ENCODE data around the gene TMEM238L.

TMEM238L gene

GRCh38 chr17:10756619-10757018, 47.3 kb downstream of the TMEM238L start:
- Histone ChIP-seq H3K9me3 (ENCODE audit: control insufficient read depth in 2 of 2, low read length in 2 of 2) (no peaks in the 10 kb centered on the region), H3K4me3 (ENCODE audit: low read length in 2 of 2) (no peak overlapping the region), H3K36me3 (ENCODE audit: control insufficient read depth in 2 of 2, insufficient read depth in 2 of 2, low read length in 2 of 2) (no peaks in the 10 kb centered on the region), H3K4me1 (ENCODE audit: control insufficient read depth, insufficient read depth, low read length) (no peaks in the 10 kb centered on the region), H3K27me3 (ENCODE audit: control insufficient read depth in 1 of 2, insufficient read depth in 2 of 2, low read length in 2 of 2) (no peaks in the 10 kb centered on the region), H3K27ac (ENCODE audit: low read length) (no peak overlapping the region), H3K9ac (ENCODE audit: low read length in 2 of 2) (no peak overlapping the region)

- no peaks in the 10 kb centered on the region for H3K27me3 ChIP-seq (ENCODE audit: control insufficient read depth in 1 of 2, insufficient read depth in 2 of 2, low read length in 2 of 2)
- no peaks in the 10 kb centered on the region for H3K36me3 ChIP-seq (ENCODE audit: control insufficient read depth in 2 of 2, insufficient read depth in 2 of 2, low read length in 2 of 2)
- no peak overlapping the region for H3K9ac ChIP-seq (ENCODE audit: low read length in 2 of 2)
- no peak overlapping the region for H3K27ac ChIP-seq (ENCODE audit: low read length)
- H3K9me3 ChIP-seq (ENCODE audit: control insufficient read depth in 2 of 2, low read length in 2 of 2), result no peaks in the 10 kb centered on the region
- no peak overlapping the region for H3K4me3 ChIP-seq (ENCODE audit: low read length in 2 of 2)
- H3K4me1 ChIP-seq (ENCODE audit: control insufficient read depth, insufficient read depth, low read length), result no peaks in the 10 kb centered on the region
These were observed 47.7 kb downstream of the TMEM238L start for GRCh38 chr17:10756185-10756584.

GRCh38 chr17:10755592-10756127, 48.2 kb downstream of the TMEM238L start:
- Histone ChIP-seq H3K9ac (ENCODE audit: low read length in 2 of 2) (no peak overlapping the region), H3K27ac (ENCODE audit: low read length) (no peak overlapping the region), H3K4me3 (ENCODE audit: low read length in 2 of 2) (no peak overlapping the region), H3K4me1 (ENCODE audit: control insufficient read depth, insufficient read depth, low read length) (no peaks in the 10 kb centered on the region), H3K27me3 (ENCODE audit: control insufficient read depth in 1 of 2, insufficient read depth in 2 of 2, low read length in 2 of 2) (no peaks in the 10 kb centered on the region), H3K36me3 (ENCODE audit: control insufficient read depth in 2 of 2, insufficient read depth in 2 of 2, low read length in 2 of 2) (no peaks in the 10 kb centered on the region), H3K9me3 (ENCODE audit: control insufficient read depth in 2 of 2, low read length in 2 of 2) (no peaks in the 10 kb centered on the region)

GRCh38 chr17:10754861-10755591, 48.9 kb downstream of the TMEM238L start:
- H3K9ac ChIP-seq (ENCODE audit: low read length in 2 of 2), result no peak overlapping the region
- no peak overlapping the region for H3K27ac ChIP-seq (ENCODE audit: low read length)
- H3K4me3 ChIP-seq (ENCODE audit: low read length in 2 of 2), result no peak overlapping the region
- no peaks in the 10 kb centered on the region for H3K27me3 ChIP-seq (ENCODE audit: control insufficient read depth in 1 of 2, insufficient read depth in 2 of 2, low read length in 2 of 2)
- no peaks in the 10 kb centered on the region for H3K9me3 ChIP-seq (ENCODE audit: control insufficient read depth in 2 of 2, low read length in 2 of 2)
- no peaks in the 10 kb centered on the region for H3K4me1 ChIP-seq (ENCODE audit: control insufficient read depth, insufficient read depth, low read length)
- no peaks in the 10 kb centered on the region for H3K36me3 ChIP-seq (ENCODE audit: control insufficient read depth in 2 of 2, insufficient read depth in 2 of 2, low read length in 2 of 2)

GRCh38 chr17:10754109-10754508, 49.8 kb downstream of the TMEM238L start:
- H3K9me3 ChIP-seq (ENCODE audit: control insufficient read depth in 2 of 2, low read length in 2 of 2), result no peaks in the 10 kb centered on the region
- no peak overlapping the region for H3K27ac ChIP-seq (ENCODE audit: low read length)
- H3K36me3 ChIP-seq (ENCODE audit: control insufficient read depth in 2 of 2, insufficient read depth in 2 of 2, low read length in 2 of 2), result no peaks in the 10 kb centered on the region

GRCh38 chr17:10752696-10753095, 51.2 kb downstream of the TMEM238L start:
- H3K9ac ChIP-seq (ENCODE audit: low read length in 2 of 2), result no peak overlapping the region
- no peaks in the 10 kb centered on the region for H3K27me3 ChIP-seq (ENCODE audit: control insufficient read depth in 1 of 2, insufficient read depth in 2 of 2, low read length in 2 of 2)
- H3K36me3 ChIP-seq (ENCODE audit: control insufficient read depth in 2 of 2, insufficient read depth in 2 of 2, low read length in 2 of 2), result no peaks in the 10 kb centered on the region
- H3K4me3 ChIP-seq (ENCODE audit: low read length in 2 of 2), result no peak overlapping the region
- H3K27ac ChIP-seq (ENCODE audit: low read length), result no peak overlapping the region
- no peaks in the 10 kb centered on the region for H3K9me3 ChIP-seq (ENCODE audit: control insufficient read depth in 2 of 2, low read length in 2 of 2)
- H3K4me1 ChIP-seq (ENCODE audit: control insufficient read depth, insufficient read depth, low read length), result no peaks in the 10 kb centered on the region

More at GRCh38 chr17:10754109-10754508, 49.8 kb downstream of the TMEM238L start:
- Histone ChIP-seq H3K9ac (ENCODE audit: low read length in 2 of 2) (no peak overlapping the region), H3K4me3 (ENCODE audit: low read length in 2 of 2) (no peak overlapping the region), H3K27me3 (ENCODE audit: control insufficient read depth in 1 of 2, insufficient read depth in 2 of 2, low read length in 2 of 2) (no peaks in the 10 kb centered on the region), H3K4me1 (ENCODE audit: control insufficient read depth, insufficient read depth, low read length) (no peaks in the 10 kb centered on the region)

GRCh38 chr17:10751563-10751962, 52.3 kb downstream of the TMEM238L start:
- no peak overlapping the region for H3K4me3 ChIP-seq (ENCODE audit: low read length in 2 of 2)
- no peak overlapping the region for H3K27ac ChIP-seq (ENCODE audit: low read length)
- no peaks in the 10 kb centered on the region for H3K4me1 ChIP-seq (ENCODE audit: control insufficient read depth, insufficient read depth, low read length)
- no peaks in the 10 kb centered on the region for H3K36me3 ChIP-seq (ENCODE audit: control insufficient read depth in 2 of 2, insufficient read depth in 2 of 2, low read length in 2 of 2)
- H3K27me3 ChIP-seq (ENCODE audit: control insufficient read depth in 1 of 2, insufficient read depth in 2 of 2, low read length in 2 of 2), result no peaks in the 10 kb centered on the region
- no peaks in the 10 kb centered on the region for H3K9me3 ChIP-seq (ENCODE audit: control insufficient read depth in 2 of 2, low read length in 2 of 2)
- no peak overlapping the region for H3K9ac ChIP-seq (ENCODE audit: low read length in 2 of 2)

GRCh38 chr17:10750210-10750609, 53.7 kb downstream of the TMEM238L start:
- Histone ChIP-seq H3K36me3 (ENCODE audit: control insufficient read depth in 2 of 2, insufficient read depth in 2 of 2, low read length in 2 of 2) (no peaks in the 10 kb centered on the region), H3K27me3 (ENCODE audit: control insufficient read depth in 1 of 2, insufficient read depth in 2 of 2, low read length in 2 of 2) (no peaks in the 10 kb centered on the region), H3K9me3 (ENCODE audit: control insufficient read depth in 2 of 2, low read length in 2 of 2) (no peaks in the 10 kb centered on the region), H3K4me1 (ENCODE audit: control insufficient read depth, insufficient read depth, low read length) (no peaks in the 10 kb centered on the region), H3K4me3 (ENCODE audit: low read length in 2 of 2) (no peak overlapping the region), H3K9ac (ENCODE audit: low read length in 2 of 2) (no peak overlapping the region), H3K27ac (ENCODE audit: low read length) (no peak overlapping the region)

GRCh38 chr17:10748531-10749181, 55.2 kb downstream of the TMEM238L start:
- H3K27me3 ChIP-seq (ENCODE audit: control insufficient read depth in 1 of 2, insufficient read depth in 2 of 2, low read length in 2 of 2), result no peaks in the 10 kb centered on the region
- no peaks in the 10 kb centered on the region for H3K4me1 ChIP-seq (ENCODE audit: control insufficient read depth, insufficient read depth, low read length)
- no peaks in the 10 kb centered on the region for H3K36me3 ChIP-seq (ENCODE audit: control insufficient read depth in 2 of 2, insufficient read depth in 2 of 2, low read length in 2 of 2)
- no peaks in the 10 kb centered on the region for H3K9me3 ChIP-seq (ENCODE audit: control insufficient read depth in 2 of 2, low read length in 2 of 2)
- no peak overlapping the region for H3K4me3 ChIP-seq (ENCODE audit: low read length in 2 of 2)
- no peak overlapping the region for H3K9ac ChIP-seq (ENCODE audit: low read length in 2 of 2)
- H3K27ac ChIP-seq (ENCODE audit: low read length), result no peak overlapping the region

GRCh38 chr17:10745231-10745630, 58.7 kb downstream of the TMEM238L start:
- Histone ChIP-seq H3K9ac (ENCODE audit: low read length in 2 of 2) (no peak overlapping the region), H3K4me1 (ENCODE audit: control insufficient read depth, insufficient read depth, low read length) (no peaks in the 10 kb centered on the region), H3K27me3 (ENCODE audit: control insufficient read depth in 1 of 2, insufficient read depth in 2 of 2, low read length in 2 of 2) (no peaks in the 10 kb centered on the region), H3K27ac (ENCODE audit: low read length) (no peak overlapping the region), H3K36me3 (ENCODE audit: control insufficient read depth in 2 of 2, insufficient read depth in 2 of 2, low read length in 2 of 2) (no peaks in the 10 kb centered on the region), H3K4me3 (ENCODE audit: low read length in 2 of 2) (no peak overlapping the region), H3K9me3 (ENCODE audit: control insufficient read depth in 2 of 2, low read length in 2 of 2) (no peaks in the 10 kb centered on the region)
